Spleen (tissue), 7 donors: ENCODE data around the gene SLC35F5.

ENCODE experiments used
- CTCF ChIP-seq, 11 experiments: fragments of 200-600 bp in 7 of 11; fragments of 450-650 bp in 4 of 11; sonication (generic) in 4 of 11; IDR thresholded peaks in 8 of 11; conservative IDR thresholded peaks in 3 of 11; 1 replicate in 7 of 11; 2 replicates in 4 of 11; pipeline versions ENCODE4 v1.4.0 to v1.8.0; 2016 to 2021; ENCODE audit warnings: antibody characterized with exemption in 11 of 11, inconsistent platforms in 4 of 11, mild to moderate bottlenecking in 1 of 11
- POLR2AphosphoS5 ChIP-seq, 3 donors: sonication (generic); formaldehyde crosslinking; IDR thresholded peaks; one replicate each; pipeline ENCODE4 v1.5.1; 2017; ENCODE audit warnings: antibody characterized with exemption in 3 of 3
- donor health status: DM: no; HTN: no; CAD: no; lungs with moderate emphysema.
- donor health status: DM: no; HTN: no; CAD: no.
- donor health status: DM: no; HTN: no; CAD: no.

GRCh38 chr2:113675875-113676274 is 80.6 kb downstream of the SLC35F5 start:
- no peak for TF ChIP-seq CTCF (IDR thresholded peaks at IDR 0.05 in 8 of 11, conservative IDR thresholded peaks at IDR 0.05 in 3 of 11)
- TF ChIP-seq POLR2AphosphoS5 (IDR thresholded peaks at IDR 0.05), result no peak
